ENCODE data around the gene CEP164.

The CEP164 gene

DNA sequence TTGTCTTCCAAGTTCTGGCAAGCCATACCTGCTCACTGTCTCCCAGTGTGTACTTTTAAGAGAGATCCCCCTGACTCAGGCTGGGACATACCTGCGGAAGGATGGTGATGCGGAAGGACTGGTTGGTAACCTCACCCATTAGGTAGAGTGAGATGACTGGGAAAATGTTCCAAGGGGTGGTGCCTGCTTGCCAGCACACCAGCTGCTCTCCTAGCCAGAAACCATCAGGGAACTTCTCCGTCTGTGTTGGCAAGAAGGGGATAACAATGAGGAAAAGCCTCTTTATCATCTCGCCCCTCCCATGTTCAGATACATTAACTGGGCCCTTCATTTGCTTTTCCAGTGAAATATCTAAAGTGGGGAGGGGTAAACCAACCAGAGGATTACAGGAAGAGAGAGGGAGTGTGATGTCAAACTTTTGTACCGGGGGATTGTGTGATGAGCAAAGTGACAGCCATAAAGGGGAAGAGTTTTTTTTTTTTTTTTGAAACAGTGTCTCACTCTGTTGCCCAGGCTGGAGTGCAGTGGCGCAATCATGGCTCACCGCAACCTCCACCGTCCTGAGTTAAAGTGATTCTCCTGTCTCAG, 36.8 kb upstream of the CEP164 start, which contains the start of gene BACE1-AS:
TSS of gene BACE1-AS (plus strand) at position 538 of the 588 bp plus-strand sequence.
- no CpG with 5 or more reads among the region's 8 CpGs for WGBS (ENCODE audit: insufficient coverage, insufficient read length)
- peaks cover 6% of the 10 kb centered on the region; the same call in 1 of the 2 replicates for H3K36me3 ChIP-seq (ENCODE audit: control insufficient read depth, insufficient read depth, low read length)
- DNase-seq (ENCODE audit: low read depth, low spot score), result no peak

DNA sequence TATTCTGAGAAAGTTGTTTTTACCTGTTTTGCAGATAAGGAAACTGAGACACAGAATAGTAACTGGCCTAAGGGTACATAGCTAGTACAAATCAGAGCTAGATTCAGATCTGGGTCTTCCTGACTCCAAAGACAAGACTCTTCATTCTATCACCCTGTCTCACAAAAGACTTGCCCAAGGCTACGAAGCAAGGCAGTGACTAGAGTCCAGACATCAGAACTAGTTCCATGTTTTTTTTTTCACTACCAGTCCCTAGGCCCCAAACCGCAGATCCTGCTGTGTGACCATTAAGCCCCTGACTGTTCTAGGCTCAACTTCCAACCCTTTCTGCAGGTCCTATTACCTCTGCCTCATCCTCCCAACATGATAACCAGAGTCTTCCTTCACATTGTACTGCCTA, 35.0 kb upstream of the CEP164 start:
- Histone ChIP-seq H3K36me3 (ENCODE audit: control insufficient read depth, insufficient read depth, low read length) (peaks cover 6% of the 10 kb centered on the region; the same call in 1 of the 2 replicates), H3K27me3 (ENCODE audit: control insufficient read depth, insufficient read depth, low read length) (no peaks in the 10 kb centered on the region), H3K27ac (ENCODE audit: low read length) (no peak overlapping the region), H3K4me1 (ENCODE audit: control insufficient read depth, insufficient read depth, low read length) (no peaks in the 10 kb centered on the region), H3K4me3 (ENCODE audit: low read length) (no peak overlapping the region), H3K9me3 (ENCODE audit: control insufficient read depth, insufficient read depth, low read length) (no peaks in the 10 kb centered on the region)
- whole genome bisulfite sequencing (ENCODE audit: insufficient coverage, insufficient read length), result no CpG with 5 or more reads among the region's 2 CpGs
- DNase-seq (ENCODE audit: low read depth, low spot score), result no peak

More for the DNA sequence above, 36.8 kb upstream of the CEP164 start, which contains the start of gene BACE1-AS:
- H3K4me3 ChIP-seq (ENCODE audit: low read length), result no peak within 1 kb of the TSS
- no peaks in the 10 kb centered on the region for H3K27me3 ChIP-seq (ENCODE audit: control insufficient read depth, insufficient read depth, low read length)
- H3K27ac ChIP-seq (ENCODE audit: low read length), result no peak within 1 kb of the TSS
- H3K9me3 ChIP-seq (ENCODE audit: control insufficient read depth, insufficient read depth, low read length), result no peaks in the 10 kb centered on the region
- H3K4me1 ChIP-seq (ENCODE audit: control insufficient read depth, insufficient read depth, low read length), result no peaks in the 10 kb centered on the region

DNA sequence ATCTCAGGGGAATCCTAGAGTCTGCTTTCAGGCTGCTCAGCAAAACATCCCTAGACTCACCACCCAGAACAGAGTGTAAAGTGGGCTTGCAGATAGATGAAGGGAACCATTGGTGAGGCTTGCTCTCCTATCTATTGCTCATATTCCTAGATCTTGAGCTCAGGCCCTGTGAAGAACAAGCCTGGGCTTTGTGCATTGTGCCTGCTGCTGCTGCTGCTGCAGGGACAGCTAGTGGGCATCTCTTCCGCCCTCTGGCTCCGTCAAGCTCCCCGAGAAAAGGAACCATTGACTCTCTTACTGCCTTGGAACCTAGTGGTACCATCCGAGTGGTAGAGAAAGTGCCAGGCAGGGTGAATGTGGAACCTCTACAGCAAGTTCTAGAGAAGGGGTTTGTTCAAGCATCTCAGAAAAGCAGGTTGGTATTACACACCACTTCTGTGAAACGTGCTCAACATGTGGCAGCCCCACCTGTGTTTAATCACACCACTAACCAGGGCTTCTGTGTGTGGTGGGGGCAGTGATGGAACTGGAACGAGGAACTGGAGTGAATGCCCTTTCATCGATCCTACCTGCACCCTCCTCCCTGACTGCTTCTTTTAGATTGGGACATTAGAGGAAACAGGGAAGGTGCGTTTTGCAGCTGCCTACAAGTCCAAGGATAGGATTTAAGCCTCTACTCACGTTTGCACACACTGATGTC, 32.1 kb upstream of the CEP164 start:
- no peak for DNase-seq (ENCODE audit: low read depth, low spot score)
- H3K4me1 ChIP-seq (ENCODE audit: control insufficient read depth, insufficient read depth, low read length), result peaks cover 4% of the 10 kb centered on the region
- WGBS (ENCODE audit: insufficient coverage, insufficient read length), result no CpG with 5 or more reads among the region's 9 CpGs

DNA sequence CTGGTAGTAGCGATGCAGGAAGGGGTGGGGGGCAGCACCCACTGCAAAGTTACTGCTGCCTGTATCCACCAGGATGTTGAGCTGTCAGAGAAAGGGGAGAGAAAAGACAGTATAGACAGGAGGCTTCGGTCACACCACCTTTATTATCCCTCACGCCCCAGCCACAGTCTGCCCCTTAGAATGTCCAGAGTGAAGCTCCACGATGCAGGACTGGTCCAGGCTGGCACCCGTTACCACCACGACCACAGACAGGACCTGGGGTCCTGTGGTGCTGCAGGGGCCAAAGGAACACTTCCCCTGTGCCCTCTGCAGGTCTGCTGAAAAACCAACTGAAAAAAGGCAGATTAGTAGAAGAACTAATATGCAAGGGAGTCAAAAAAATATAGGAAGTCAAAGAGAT, 30.8 kb upstream of the CEP164 start:
- no peaks in the 10 kb centered on the region for H3K9me3 ChIP-seq (ENCODE audit: control insufficient read depth, insufficient read depth, low read length)
- peaks cover 4% of the 10 kb centered on the region for H3K4me1 ChIP-seq (ENCODE audit: control insufficient read depth, insufficient read depth, low read length)
- no peaks in the 10 kb centered on the region for H3K27me3 ChIP-seq (ENCODE audit: control insufficient read depth, insufficient read depth, low read length)
- H3K4me3 ChIP-seq (ENCODE audit: low read length), result no peak overlapping the region
- no peaks in the 10 kb centered on the region for H3K36me3 ChIP-seq (ENCODE audit: control insufficient read depth, insufficient read depth, low read length)
- no CpG with 5 or more reads among the region's 6 CpGs for WGBS (ENCODE audit: insufficient coverage, insufficient read length)
- DNase-seq (ENCODE audit: low read depth, low spot score), result no peak
- no peak overlapping the region for H3K27ac ChIP-seq (ENCODE audit: low read length)

More for the DNA sequence above, 32.1 kb upstream of the CEP164 start:
- H3K27me3 ChIP-seq (ENCODE audit: control insufficient read depth, insufficient read depth, low read length), result no peaks in the 10 kb centered on the region
- H3K27ac ChIP-seq (ENCODE audit: low read length), result no peak overlapping the region
- no peaks in the 10 kb centered on the region for H3K9me3 ChIP-seq (ENCODE audit: control insufficient read depth, insufficient read depth, low read length)
- no peaks in the 10 kb centered on the region for H3K36me3 ChIP-seq (ENCODE audit: control insufficient read depth, insufficient read depth, low read length)
- H3K4me3 ChIP-seq (ENCODE audit: low read length), result no peak overlapping the region

DNA sequence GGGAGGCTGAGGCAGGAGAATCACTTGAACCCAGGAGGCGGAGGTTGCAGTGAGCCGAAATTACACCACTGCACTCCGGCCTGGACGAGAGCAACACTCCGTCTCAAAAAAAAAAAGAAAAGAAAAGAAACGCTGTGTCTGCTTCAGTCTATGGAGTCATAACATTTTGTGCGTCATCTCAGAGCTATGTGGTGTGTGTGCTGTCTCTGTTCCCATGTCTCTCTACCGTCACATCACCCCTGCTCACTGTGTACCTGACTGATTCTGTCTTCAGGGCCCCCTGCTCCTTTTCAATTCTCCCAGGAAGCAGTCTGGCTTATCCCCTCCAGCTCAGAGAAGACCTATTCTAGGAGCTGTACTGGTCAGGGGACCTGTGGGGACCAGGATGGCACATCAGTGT, 29.5 kb upstream of the CEP164 start:
- H3K27me3 ChIP-seq (ENCODE audit: control insufficient read depth, insufficient read depth, low read length), result no peaks in the 10 kb centered on the region
- no peaks in the 10 kb centered on the region for H3K36me3 ChIP-seq (ENCODE audit: control insufficient read depth, insufficient read depth, low read length)
- H3K27ac ChIP-seq (ENCODE audit: low read length), result no peak overlapping the region
- DNase-seq (ENCODE audit: low read depth, low spot score), result no peak
- H3K9me3 ChIP-seq (ENCODE audit: control insufficient read depth, insufficient read depth, low read length), result no peaks in the 10 kb centered on the region
- no peak overlapping the region for H3K4me3 ChIP-seq (ENCODE audit: low read length)
- H3K4me1 ChIP-seq (ENCODE audit: control insufficient read depth, insufficient read depth, low read length), result peaks cover 5% of the 10 kb centered on the region
- no CpG with 5 or more reads among the region's 8 CpGs for WGBS (ENCODE audit: insufficient coverage, insufficient read length)

DNA sequence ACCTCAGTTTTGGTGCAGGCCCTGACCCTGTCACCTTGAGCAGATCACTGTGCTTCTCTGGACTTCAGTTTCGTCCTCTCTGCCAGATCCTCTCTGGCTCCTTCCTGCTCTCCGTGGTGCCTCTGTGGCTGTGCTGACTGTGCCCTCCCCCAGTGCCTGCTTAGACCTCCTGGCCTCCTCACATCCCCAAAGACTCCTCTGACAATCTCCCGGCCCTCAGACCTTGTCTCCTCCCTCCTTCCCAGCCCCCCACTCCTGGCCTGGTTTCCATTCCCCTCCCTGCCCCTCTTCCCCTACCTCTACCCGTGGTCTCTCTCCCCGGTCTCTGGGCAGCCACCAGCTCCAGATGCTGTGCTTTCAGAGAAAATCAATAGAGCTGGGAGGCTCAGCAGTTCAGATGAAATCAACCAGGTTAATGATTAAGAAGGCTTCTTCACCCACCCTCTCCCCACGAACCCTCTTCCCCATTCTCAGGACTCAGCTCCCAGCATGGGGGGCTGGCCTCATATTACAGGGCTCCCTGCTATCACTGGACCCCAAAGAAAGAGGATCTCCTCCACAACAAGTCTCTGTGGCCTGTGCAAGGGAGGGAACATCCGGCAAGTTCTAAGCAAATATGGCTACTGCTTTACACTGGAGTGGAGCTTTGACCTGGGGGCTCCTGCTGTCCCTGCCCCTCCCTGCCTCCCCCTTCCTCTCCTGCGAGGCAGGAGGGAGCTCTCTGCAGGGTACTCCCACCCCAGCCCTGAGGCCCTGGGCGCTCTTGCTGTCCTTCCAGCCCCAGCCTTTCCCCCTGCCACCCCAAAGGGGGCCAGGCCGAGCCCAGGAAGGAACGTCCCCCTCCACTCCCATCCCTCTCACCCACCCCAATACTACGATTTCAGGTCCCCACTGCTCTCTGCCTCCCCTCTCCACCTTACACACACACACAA, 28.0 kb upstream of the CEP164 start:
- peaks cover 6% of the 10 kb centered on the region for H3K4me1 ChIP-seq (ENCODE audit: control insufficient read depth, insufficient read depth, low read length)
- H3K4me3 ChIP-seq (ENCODE audit: low read length), result no peak overlapping the region
- no peaks in the 10 kb centered on the region for H3K36me3 ChIP-seq (ENCODE audit: control insufficient read depth, insufficient read depth, low read length)
- H3K27ac ChIP-seq (ENCODE audit: low read length), result no peak overlapping the region
- H3K27me3 ChIP-seq (ENCODE audit: control insufficient read depth, insufficient read depth, low read length), result no peaks in the 10 kb centered on the region
- 100% methylated on average over 1 of the region's 12 CpGs for WGBS (ENCODE audit: insufficient coverage, insufficient read length)
- no peak for DNase-seq (ENCODE audit: low read depth, low spot score)
- no peaks in the 10 kb centered on the region for H3K9me3 ChIP-seq (ENCODE audit: control insufficient read depth, insufficient read depth, low read length)

DNA sequence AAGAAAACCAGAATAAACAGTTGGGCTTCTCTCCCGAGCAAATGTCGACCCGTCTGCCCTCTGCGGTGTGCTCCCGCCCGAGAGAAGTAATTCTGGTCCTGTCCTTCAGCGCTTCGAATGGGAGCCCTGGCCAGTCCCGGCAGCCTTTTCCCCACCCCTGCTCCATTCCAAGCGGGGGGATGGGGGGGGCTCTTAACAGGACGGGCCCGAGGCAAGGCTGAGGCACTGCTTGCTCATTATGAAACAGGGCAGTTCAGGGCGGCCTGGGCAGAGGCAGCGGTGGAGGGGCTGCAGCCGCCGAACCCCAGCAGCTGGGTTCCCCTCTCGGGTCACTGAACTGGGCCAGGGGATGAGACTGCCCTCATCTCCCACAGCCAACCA, 27.4 kb upstream of the CEP164 start:
- H3K27me3 ChIP-seq (ENCODE audit: control insufficient read depth, insufficient read depth, low read length), result no peaks in the 10 kb centered on the region
- H3K36me3 ChIP-seq (ENCODE audit: control insufficient read depth, insufficient read depth, low read length), result no peaks in the 10 kb centered on the region
- H3K9me3 ChIP-seq (ENCODE audit: control insufficient read depth, insufficient read depth, low read length), result no peaks in the 10 kb centered on the region
- no CpG with 5 or more reads among the region's 17 CpGs for WGBS (ENCODE audit: insufficient coverage, insufficient read length)
- peaks cover 6% of the 10 kb centered on the region for H3K4me1 ChIP-seq (ENCODE audit: control insufficient read depth, insufficient read depth, low read length)
- no peak overlapping the region for H3K4me3 ChIP-seq (ENCODE audit: low read length)
- DNase-seq (ENCODE audit: low read depth, low spot score), result no peak
- no peak overlapping the region for H3K27ac ChIP-seq (ENCODE audit: low read length)

DNA sequence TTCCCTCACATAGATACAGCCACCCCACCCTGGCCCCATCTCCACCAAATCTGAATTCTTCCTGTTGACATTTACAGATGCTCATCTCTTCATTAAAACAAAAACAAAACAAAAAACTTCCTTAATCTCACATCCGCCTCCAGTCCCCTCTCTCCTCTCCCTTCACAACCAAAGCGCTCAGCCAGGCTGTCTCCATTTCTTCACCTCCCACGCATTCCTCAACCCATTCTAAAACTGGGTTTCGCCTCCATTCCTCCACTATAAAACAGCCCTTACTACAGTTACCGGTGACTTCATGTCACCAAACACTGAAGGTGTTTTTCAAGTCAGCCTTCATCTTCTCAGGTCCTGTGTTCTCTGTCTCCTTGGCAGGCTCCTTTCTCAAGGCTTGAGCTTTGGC, 26.9 kb upstream of the CEP164 start:
- H3K27ac ChIP-seq (ENCODE audit: low read length), result no peak overlapping the region
- WGBS (ENCODE audit: insufficient coverage, insufficient read length), result 100% methylated on average over 4 of the region's 5 CpGs
- no peak overlapping the region for H3K4me3 ChIP-seq (ENCODE audit: low read length)
- peaks cover 6% of the 10 kb centered on the region for H3K4me1 ChIP-seq (ENCODE audit: control insufficient read depth, insufficient read depth, low read length)
- H3K36me3 ChIP-seq (ENCODE audit: control insufficient read depth, insufficient read depth, low read length), result no peaks in the 10 kb centered on the region
- no peak for DNase-seq (ENCODE audit: low read depth, low spot score)
- no peaks in the 10 kb centered on the region for H3K27me3 ChIP-seq (ENCODE audit: control insufficient read depth, insufficient read depth, low read length)
- no peaks in the 10 kb centered on the region for H3K9me3 ChIP-seq (ENCODE audit: control insufficient read depth, insufficient read depth, low read length)

DNA sequence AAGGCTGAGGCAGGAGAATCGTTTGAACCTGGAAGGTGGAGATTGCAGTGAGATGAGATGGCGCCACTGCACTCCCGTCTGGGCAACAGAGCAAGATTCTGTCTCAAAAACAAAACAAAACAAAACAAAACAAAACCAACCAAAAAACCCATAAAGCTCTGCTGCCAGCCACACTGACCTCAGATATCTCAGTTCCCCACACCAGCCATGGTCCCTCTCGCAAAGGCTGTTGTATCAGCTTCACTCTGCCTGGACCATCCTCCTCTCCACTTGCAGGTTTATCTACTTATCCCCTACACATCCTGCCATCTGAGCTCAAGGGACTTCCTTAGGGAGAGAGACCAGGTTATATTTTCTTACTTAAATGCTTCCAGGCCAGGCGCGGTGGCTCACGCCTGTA, 25.4 kb upstream of the CEP164 start:
- Histone ChIP-seq H3K36me3 (ENCODE audit: control insufficient read depth, insufficient read depth, low read length) (no peaks in the 10 kb centered on the region), H3K4me3 (ENCODE audit: low read length) (no peak overlapping the region), H3K27ac (ENCODE audit: low read length) (no peak overlapping the region), H3K4me1 (ENCODE audit: control insufficient read depth, insufficient read depth, low read length) (peaks cover 6% of the 10 kb centered on the region), H3K27me3 (ENCODE audit: control insufficient read depth, insufficient read depth, low read length) (no peaks in the 10 kb centered on the region), H3K9me3 (ENCODE audit: control insufficient read depth, insufficient read depth, low read length) (no peaks in the 10 kb centered on the region)
- no peak for DNase-seq (ENCODE audit: low read depth, low spot score)
- no CpG with 5 or more reads among the region's 7 CpGs for WGBS (ENCODE audit: insufficient coverage, insufficient read length)

DNA sequence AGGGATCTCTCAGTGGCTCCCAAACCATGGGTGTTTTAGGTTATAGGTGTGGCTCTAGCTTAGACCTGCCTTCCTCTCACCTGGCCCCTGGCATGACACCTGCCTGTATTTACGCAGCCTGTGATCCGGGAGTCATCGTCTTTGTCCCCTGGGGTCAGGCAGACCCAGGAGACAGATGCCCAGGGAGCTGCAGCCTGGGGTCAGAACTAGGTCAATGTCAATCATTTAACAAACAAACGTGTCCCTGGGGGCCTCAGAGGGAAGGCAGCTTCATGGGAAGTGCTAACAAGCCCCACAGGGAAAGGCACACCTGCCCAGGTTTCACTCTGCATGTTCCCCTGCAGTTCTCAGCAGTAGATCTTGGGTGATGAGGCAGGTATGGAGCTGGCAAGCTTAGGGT, 24.6 kb upstream of the CEP164 start:
- peaks cover 6% of the 10 kb centered on the region for H3K4me1 ChIP-seq (ENCODE audit: control insufficient read depth, insufficient read depth, low read length)
- H3K36me3 ChIP-seq (ENCODE audit: control insufficient read depth, insufficient read depth, low read length), result no peaks in the 10 kb centered on the region
- no peak overlapping the region for H3K4me3 ChIP-seq (ENCODE audit: low read length)
- no peak for DNase-seq (ENCODE audit: low read depth, low spot score)
- no peaks in the 10 kb centered on the region for H3K27me3 ChIP-seq (ENCODE audit: control insufficient read depth, insufficient read depth, low read length)
- no peaks in the 10 kb centered on the region for H3K9me3 ChIP-seq (ENCODE audit: control insufficient read depth, insufficient read depth, low read length)
- no CpG with 5 or more reads among the region's 4 CpGs for WGBS (ENCODE audit: insufficient coverage, insufficient read length)
- no peak overlapping the region for H3K27ac ChIP-seq (ENCODE audit: low read length)
